ENCODE results near the gene SCFD2.
"Not testable (repeated sequence)": the region's sequence is repeated elsewhere in the genome, so short reads cannot be mapped to it uniquely, and the experiment has no call there.

The SCFD2 gene

DNA sequence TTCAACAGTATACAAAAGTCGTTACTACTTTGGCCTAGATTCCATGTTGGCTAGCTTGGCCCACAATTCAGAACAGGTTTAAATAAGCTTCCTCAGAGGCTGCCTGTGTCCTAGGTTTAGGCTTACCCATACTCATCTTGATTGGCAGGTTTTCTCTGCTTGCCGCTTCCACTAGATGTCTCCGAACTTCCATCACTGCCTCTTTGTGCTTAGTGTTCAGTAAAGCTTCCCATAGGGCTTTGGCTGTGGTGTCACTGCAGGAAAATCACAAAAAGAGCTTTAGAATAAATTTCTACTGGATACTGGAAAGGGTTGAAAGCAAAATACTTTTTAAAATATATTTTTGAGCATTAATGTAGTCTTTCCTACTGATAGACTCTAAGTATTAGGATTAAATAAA lies 52.4 kb downstream of the SCFD2 start:
- no peaks in the 10 kb centered on the region for H3K27me3 ChIP-seq (replicated peaks; ENCODE audit: control insufficient read depth, insufficient read depth, low read length, poor library complexity, severe bottlenecking)

DNA sequence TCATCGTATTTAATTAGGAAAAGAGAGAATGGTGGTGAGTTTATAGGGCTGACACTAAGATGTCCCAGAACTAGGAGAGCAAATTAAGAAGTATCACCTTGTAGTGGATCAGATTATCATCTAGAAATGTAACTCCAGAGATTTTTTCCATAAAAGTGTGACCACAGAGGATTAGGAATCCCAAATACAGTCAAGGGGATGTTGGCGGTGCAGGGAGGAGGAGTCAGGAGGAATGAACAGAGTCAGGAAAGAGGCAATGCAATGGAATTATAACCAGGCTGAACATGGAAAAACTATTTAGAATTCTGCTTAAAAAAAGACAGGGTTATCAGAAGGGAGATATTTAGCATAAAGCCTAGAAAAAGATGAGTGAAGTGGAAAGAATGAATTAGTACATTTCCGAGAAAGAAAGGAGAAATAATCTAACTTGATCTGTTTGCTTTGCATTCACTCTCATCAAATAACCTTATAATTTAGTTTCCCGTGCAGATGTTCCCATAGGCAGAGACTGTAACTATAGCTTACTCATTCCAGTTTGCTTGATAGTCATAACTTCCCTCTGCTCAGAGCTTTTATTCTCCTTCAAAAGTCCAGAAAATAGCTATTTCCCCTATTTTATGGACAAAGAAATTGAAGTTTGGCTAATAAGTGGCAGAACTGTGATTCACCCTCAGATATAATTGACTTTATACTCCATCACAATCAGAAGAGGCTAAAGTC lies 56.4 kb downstream of the SCFD2 start:
- H3K27ac ChIP-seq (ENCODE audit: insufficient read depth, low read length, poor library complexity, severe bottlenecking) = no peak overlapping the region
- no peaks in the 10 kb centered on the region for H3K4me1 ChIP-seq (ENCODE audit: control insufficient read depth, insufficient read depth, low read length, poor library complexity, severe bottlenecking)
- H3K4me3 ChIP-seq (ENCODE audit: insufficient read depth, low read depth, low read length, poor library complexity, severe bottlenecking) = no peak overlapping the region
- no peaks in the 10 kb centered on the region for H3K27me3 ChIP-seq (replicated peaks; ENCODE audit: control insufficient read depth, insufficient read depth, low read length, poor library complexity, severe bottlenecking)
- H3K36me3 ChIP-seq (ENCODE audit: control insufficient read depth, insufficient read depth, low read length) = peaks cover 7% of the 10 kb centered on the region
- no peaks in the 10 kb centered on the region for H3K9me3 ChIP-seq (ENCODE audit: control insufficient read depth, low read length)
- no peak for DNase-seq

More for the DNA sequence above, 52.4 kb downstream of the SCFD2 start:
- Histone ChIP-seq H3K27ac (ENCODE audit: insufficient read depth, low read length, poor library complexity, severe bottlenecking) (no peak overlapping the region), H3K4me1 (ENCODE audit: control insufficient read depth, insufficient read depth, low read length, poor library complexity, severe bottlenecking) (no peaks in the 10 kb centered on the region), H3K9me3 (ENCODE audit: control insufficient read depth, low read length) (no peaks in the 10 kb centered on the region), H3K36me3 (ENCODE audit: control insufficient read depth, insufficient read depth, low read length) (peaks cover 7% of the 10 kb centered on the region), H3K4me3 (ENCODE audit: insufficient read depth, low read depth, low read length, poor library complexity, severe bottlenecking) (no peak overlapping the region)
- no peak for DNase-seq

GRCh38 chr4:53307819-53308780 lies 57.8 kb downstream of the SCFD2 start:
- Histone ChIP-seq H3K9me3 (ENCODE audit: control insufficient read depth, low read length) (no peaks in the 10 kb centered on the region), H3K4me1 (ENCODE audit: control insufficient read depth, insufficient read depth, low read length, poor library complexity, severe bottlenecking) (no peaks in the 10 kb centered on the region), H3K4me3 (ENCODE audit: insufficient read depth, low read depth, low read length, poor library complexity, severe bottlenecking) (no peak overlapping the region), H3K27ac (ENCODE audit: insufficient read depth, low read length, poor library complexity, severe bottlenecking) (no peak overlapping the region), H3K36me3 (ENCODE audit: control insufficient read depth, insufficient read depth, low read length) (peaks cover 3% of the 10 kb centered on the region), H3K27me3 (replicated peaks; ENCODE audit: control insufficient read depth, insufficient read depth, low read length, poor library complexity, severe bottlenecking) (no peaks in the 10 kb centered on the region)
- no peak for DNase-seq

DNA sequence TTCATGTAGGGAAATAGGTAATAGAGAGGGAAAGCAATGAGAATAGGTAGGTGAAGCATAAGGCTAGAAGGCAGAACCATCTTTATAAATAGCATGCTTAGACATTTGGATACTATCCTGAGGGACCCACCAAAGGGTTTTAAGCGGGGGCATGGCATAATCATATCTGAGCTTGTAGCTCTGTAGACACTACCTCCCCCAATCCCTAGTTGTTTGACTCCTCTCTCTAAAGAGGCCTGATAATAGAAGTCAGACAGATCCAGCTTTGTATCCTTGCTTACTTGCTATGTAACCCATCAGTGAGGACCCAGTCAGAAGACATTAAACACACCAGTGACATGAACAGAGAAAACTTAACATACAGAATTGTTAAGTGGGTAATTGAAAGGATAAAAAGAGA lies 58.7 kb downstream of the SCFD2 start:
- Histone ChIP-seq H3K36me3 (ENCODE audit: control insufficient read depth, insufficient read depth, low read length) (no peaks in the 10 kb centered on the region), H3K27ac (ENCODE audit: insufficient read depth, low read length, poor library complexity, severe bottlenecking) (no peak overlapping the region), H3K4me3 (ENCODE audit: insufficient read depth, low read depth, low read length, poor library complexity, severe bottlenecking) (no peak overlapping the region), H3K27me3 (replicated peaks; ENCODE audit: control insufficient read depth, insufficient read depth, low read length, poor library complexity, severe bottlenecking) (no peaks in the 10 kb centered on the region), H3K4me1 (ENCODE audit: control insufficient read depth, insufficient read depth, low read length, poor library complexity, severe bottlenecking) (no peaks in the 10 kb centered on the region), H3K9me3 (ENCODE audit: control insufficient read depth, low read length) (no peaks in the 10 kb centered on the region)
- DNase-seq = no peak

DNA sequence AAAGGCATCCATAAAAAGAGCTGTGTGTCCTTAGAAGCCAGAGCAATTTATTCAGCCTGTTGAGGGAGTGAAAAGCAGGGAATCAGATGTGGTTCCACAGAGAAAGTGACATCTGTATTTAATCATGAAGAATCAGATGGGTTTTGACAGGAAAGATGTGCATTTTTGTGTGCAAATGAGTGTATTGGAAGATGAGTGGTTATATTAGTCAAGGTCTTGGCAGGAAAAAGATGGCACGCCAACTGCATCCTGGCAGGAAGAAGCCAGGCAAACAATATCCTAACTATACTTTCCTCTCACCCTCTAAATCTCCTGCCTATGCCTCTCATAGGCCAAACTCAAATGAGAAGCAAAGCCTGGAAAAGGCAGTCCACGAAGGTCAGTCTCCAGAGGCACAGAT lies 59.1 kb downstream of the SCFD2 start:
- Histone ChIP-seq H3K4me3 (ENCODE audit: insufficient read depth, low read depth, low read length, poor library complexity, severe bottlenecking) (no peak overlapping the region), H3K4me1 (ENCODE audit: control insufficient read depth, insufficient read depth, low read length, poor library complexity, severe bottlenecking) (no peaks in the 10 kb centered on the region), H3K36me3 (ENCODE audit: control insufficient read depth, insufficient read depth, low read length) (no peaks in the 10 kb centered on the region), H3K27me3 (replicated peaks; ENCODE audit: control insufficient read depth, insufficient read depth, low read length, poor library complexity, severe bottlenecking) (no peaks in the 10 kb centered on the region), H3K9me3 (ENCODE audit: control insufficient read depth, low read length) (no peaks in the 10 kb centered on the region), H3K27ac (ENCODE audit: insufficient read depth, low read length, poor library complexity, severe bottlenecking) (no peak overlapping the region)
- no peak for DNase-seq

DNA sequence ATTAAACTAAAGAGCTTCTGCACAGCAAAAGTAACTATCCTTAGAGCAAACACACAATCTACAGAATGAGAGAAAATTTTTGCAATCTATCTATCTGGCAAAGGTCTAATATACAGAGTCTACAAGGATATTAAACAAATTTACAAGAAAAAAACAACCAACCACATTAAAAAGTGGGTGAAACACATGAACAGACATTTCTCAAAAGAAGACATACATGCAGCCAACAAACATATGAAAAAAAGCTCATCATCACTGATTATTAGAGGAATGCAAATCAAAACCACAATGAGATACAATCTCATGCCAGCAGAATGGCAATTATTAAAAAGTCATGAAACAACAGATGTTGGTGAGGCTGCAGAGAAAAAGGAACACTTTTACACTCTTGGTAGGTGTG lies 73.7 kb downstream of the SCFD2 start:
- H3K4me3 ChIP-seq (ENCODE audit: insufficient read depth, low read depth, low read length, poor library complexity, severe bottlenecking); DNase-seq; H3K9me3 ChIP-seq (ENCODE audit: control insufficient read depth, low read length); H3K27ac ChIP-seq (ENCODE audit: insufficient read depth, low read length, poor library complexity, severe bottlenecking); H3K4me1 ChIP-seq (ENCODE audit: control insufficient read depth, insufficient read depth, low read length, poor library complexity, severe bottlenecking); H3K27me3 ChIP-seq (replicated peaks; ENCODE audit: control insufficient read depth, insufficient read depth, low read length, poor library complexity, severe bottlenecking); H3K36me3 ChIP-seq (ENCODE audit: control insufficient read depth, insufficient read depth, low read length): not testable (repeated sequence)

GRCh38 chr4:53281438-53281837 lies 84.4 kb downstream of the SCFD2 start:
- Histone ChIP-seq H3K36me3 (ENCODE audit: control insufficient read depth, insufficient read depth, low read length) (no peaks in the 10 kb centered on the region), H3K9me3 (ENCODE audit: control insufficient read depth, low read length) (no peaks in the 10 kb centered on the region), H3K4me1 (ENCODE audit: control insufficient read depth, insufficient read depth, low read length, poor library complexity, severe bottlenecking) (no peaks in the 10 kb centered on the region), H3K27me3 (replicated peaks; ENCODE audit: control insufficient read depth, insufficient read depth, low read length, poor library complexity, severe bottlenecking) (no peaks in the 10 kb centered on the region), H3K27ac (ENCODE audit: insufficient read depth, low read length, poor library complexity, severe bottlenecking) (no peak overlapping the region), H3K4me3 (ENCODE audit: insufficient read depth, low read depth, low read length, poor library complexity, severe bottlenecking) (no peak overlapping the region)
- DNase-seq = no peak

DNA sequence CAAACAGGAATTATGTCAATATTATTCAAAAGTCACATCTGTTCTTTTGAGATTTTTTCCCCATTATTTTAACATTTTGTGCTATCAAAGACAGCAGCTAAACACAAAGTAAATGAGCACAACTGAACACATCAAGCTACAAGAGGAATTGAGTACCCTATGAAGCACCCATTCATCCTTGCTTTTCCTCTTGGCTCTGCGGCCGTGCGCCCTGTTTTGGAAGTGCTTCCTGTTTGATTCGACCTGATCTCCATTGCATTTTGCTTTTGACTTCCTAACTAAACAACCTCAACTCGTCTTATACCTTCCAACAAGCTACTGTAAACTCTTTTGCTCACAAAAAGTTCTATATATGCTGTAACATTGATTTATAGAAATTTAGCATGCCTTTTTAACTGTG lies 85.0 kb downstream of the SCFD2 start:
- H3K27me3 ChIP-seq (replicated peaks; ENCODE audit: control insufficient read depth, insufficient read depth, low read length, poor library complexity, severe bottlenecking) = no peaks in the 10 kb centered on the region
- H3K4me1 ChIP-seq (ENCODE audit: control insufficient read depth, insufficient read depth, low read length, poor library complexity, severe bottlenecking) = no peaks in the 10 kb centered on the region
- H3K9me3 ChIP-seq (ENCODE audit: control insufficient read depth, low read length) = no peaks in the 10 kb centered on the region
- no peak overlapping the region for H3K4me3 ChIP-seq (ENCODE audit: insufficient read depth, low read depth, low read length, poor library complexity, severe bottlenecking)
- DNase-seq = no peak
- no peaks in the 10 kb centered on the region for H3K36me3 ChIP-seq (ENCODE audit: control insufficient read depth, insufficient read depth, low read length)
- H3K27ac ChIP-seq (ENCODE audit: insufficient read depth, low read length, poor library complexity, severe bottlenecking) = no peak overlapping the region

DNA sequence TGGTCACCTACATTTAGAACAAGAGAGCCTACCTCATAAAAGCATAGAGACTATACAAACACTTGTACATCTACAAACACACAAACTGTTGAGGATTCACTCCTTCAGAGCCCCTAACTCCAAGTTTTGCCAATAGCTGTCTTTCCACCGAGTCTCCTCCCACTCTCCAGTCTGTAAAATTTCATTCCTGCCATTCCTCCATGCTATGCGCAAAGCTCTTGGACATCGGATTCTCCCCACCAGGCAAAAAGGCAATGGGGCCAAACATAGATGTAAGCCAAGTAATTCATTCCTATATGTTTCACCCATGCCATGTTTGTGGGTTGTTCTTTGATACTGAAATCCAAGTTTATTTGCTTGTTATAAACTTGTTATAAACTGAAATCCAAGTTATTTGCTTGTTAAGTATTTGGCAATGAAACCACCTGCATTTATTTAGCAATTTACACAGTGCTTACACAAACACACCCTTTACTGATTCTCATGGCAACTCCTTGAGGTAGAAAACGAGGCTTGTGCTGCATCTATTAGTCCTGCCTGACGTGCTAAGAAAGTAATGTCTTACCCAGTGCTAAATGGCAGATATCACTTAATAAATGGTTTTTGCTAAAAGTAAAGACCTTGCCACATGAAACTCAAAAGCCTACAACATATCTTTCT lies 91.1 kb downstream of the SCFD2 start:
- no peak overlapping the region for H3K4me3 ChIP-seq (ENCODE audit: insufficient read depth, low read depth, low read length, poor library complexity, severe bottlenecking)
- H3K27ac ChIP-seq (ENCODE audit: insufficient read depth, low read length, poor library complexity, severe bottlenecking) = no peak overlapping the region
- no peaks in the 10 kb centered on the region for H3K9me3 ChIP-seq (ENCODE audit: control insufficient read depth, low read length)
- H3K36me3 ChIP-seq (ENCODE audit: control insufficient read depth, insufficient read depth, low read length) = no peaks in the 10 kb centered on the region
- H3K27me3 ChIP-seq (replicated peaks; ENCODE audit: control insufficient read depth, insufficient read depth, low read length, poor library complexity, severe bottlenecking) = no peaks in the 10 kb centered on the region
- H3K4me1 ChIP-seq (ENCODE audit: control insufficient read depth, insufficient read depth, low read length, poor library complexity, severe bottlenecking) = no peaks in the 10 kb centered on the region
- DNase-seq = no peak

GRCh38 chr4:53273726-53274125 lies 92.1 kb downstream of the SCFD2 start:
- H3K27ac ChIP-seq (ENCODE audit: insufficient read depth, low read length, poor library complexity, severe bottlenecking) = no peak overlapping the region
- H3K27me3 ChIP-seq (replicated peaks; ENCODE audit: control insufficient read depth, insufficient read depth, low read length, poor library complexity, severe bottlenecking) = no peaks in the 10 kb centered on the region
- no peaks in the 10 kb centered on the region for H3K9me3 ChIP-seq (ENCODE audit: control insufficient read depth, low read length)
- no peak for DNase-seq
- no peak overlapping the region for H3K4me3 ChIP-seq (ENCODE audit: insufficient read depth, low read depth, low read length, poor library complexity, severe bottlenecking)
- no peaks in the 10 kb centered on the region for H3K36me3 ChIP-seq (ENCODE audit: control insufficient read depth, insufficient read depth, low read length)
- no peaks in the 10 kb centered on the region for H3K4me1 ChIP-seq (ENCODE audit: control insufficient read depth, insufficient read depth, low read length, poor library complexity, severe bottlenecking)
